ENCODE data around the gene PNN. TPM values are rescaled to one million over a fixed set of nuclear protein-coding genes. Genes with fewer than 3 reads are reported as not detected.

The PNN gene
- total RNA-seq, 1 donor from 2014 or later, result 43.2 TPM

GRCh38 chr14:39229601-39230110 is 54.6 kb downstream of the PNN start:
- DNase-seq (ENCODE audit: low read depth), result no peak

GRCh38 chr14:39230416-39231035 is 55.5 kb downstream of the PNN start:
- DNase-seq (ENCODE audit: low read depth), result no peak

GRCh38 chr14:39231751-39232553 is 56.9 kb downstream of the PNN start:
- DNase-seq (ENCODE audit: low read depth), result peak; percentile 63

Other genes starting within 250 kb of the PNN start
- 206 and 564 TPM in 2 replicates for gene SEC23A, start 72.0 kb upstream of the PNN start, total RNA-seq
- 34.5 and 55.4 TPM in 2 replicates for gene GEMIN2, start 60.9 kb upstream of the PNN start, total RNA-seq
- gene TRAPPC6B, start 4.9 kb upstream of the PNN start, total RNA-seq, result 34.3 and 36.3 TPM in 2 replicates
- 41.8 and 81.8 TPM in 2 replicates for gene MIA2, start 58.7 kb downstream of the PNN start, total RNA-seq

Data from renal cortical epithelial cell (primary cell).